CD4-positive, alpha-beta T cell treated with Interleukin-10 for 1 hour (primary cell): Measurements from ENCODE around the gene TAAR8.
A peak's percentile ranks its signal among the peaks of the same experiment; 100 is the strongest.
"Not testable (repeated sequence)": the region's sequence is repeated elsewhere in the genome, so short reads cannot be mapped to it uniquely, and the experiment has no call there.

Experiments used
- DNase-seq: peaks from one replicate; pipeline ENCODE4 v3.0.0-alpha.2; 2020

Gene TAAR8, protein sequence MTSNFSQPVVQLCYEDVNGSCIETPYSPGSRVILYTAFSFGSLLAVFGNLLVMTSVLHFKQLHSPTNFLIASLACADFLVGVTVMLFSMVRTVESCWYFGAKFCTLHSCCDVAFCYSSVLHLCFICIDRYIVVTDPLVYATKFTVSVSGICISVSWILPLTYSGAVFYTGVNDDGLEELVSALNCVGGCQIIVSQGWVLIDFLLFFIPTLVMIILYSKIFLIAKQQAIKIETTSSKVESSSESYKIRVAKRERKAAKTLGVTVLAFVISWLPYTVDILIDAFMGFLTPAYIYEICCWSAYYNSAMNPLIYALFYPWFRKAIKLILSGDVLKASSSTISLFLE

DNA sequence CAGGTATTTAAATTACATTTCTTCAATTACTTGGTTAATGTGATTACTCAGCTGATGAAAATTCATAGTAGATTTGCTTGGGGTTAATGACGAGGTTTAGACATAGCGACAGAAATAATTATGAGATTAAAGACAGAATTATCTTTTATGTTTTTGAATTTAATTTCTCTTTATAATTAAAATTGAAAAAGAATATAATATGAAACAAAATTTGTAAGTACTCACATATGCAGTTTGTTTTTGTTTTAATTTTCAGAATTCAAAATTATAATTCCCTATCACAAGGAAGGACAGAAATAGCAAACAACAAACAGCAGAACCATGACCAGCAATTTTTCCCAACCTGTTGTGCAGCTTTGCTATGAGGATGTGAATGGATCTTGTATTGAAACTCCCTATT lies at the start of gene TAAR8:
TAAR8 (plus strand) TSS at position 301 of the 400 bp plus-strand sequence; CDS start at position 322, 21 bp downstream.
- DNase-seq, result no peak

DNA sequence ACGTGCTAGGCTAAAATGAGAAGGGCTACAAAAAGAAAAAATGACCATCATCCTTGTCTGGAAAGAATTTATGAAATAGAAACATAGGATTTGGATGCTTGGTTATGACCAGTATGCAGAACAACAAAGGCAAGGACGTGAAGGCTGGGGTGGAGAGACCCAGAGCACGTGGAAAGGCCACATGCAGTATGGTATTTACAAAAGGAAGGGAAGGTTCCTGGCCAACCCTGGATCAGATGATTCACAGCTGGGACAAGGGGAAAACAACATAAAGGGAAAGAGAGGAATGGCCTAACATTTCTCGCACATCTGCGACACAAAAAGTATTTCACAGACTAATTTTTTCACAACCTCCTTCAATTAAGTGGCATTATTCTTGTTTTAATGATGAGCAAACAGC lies 47.7 kb upstream of the TAAR8 start:
- DNase-seq, result no peak

GRCh38 chr6:132505158-132505557 lies 47.3 kb upstream of the TAAR8 start:
- no peak for DNase-seq

DNA sequence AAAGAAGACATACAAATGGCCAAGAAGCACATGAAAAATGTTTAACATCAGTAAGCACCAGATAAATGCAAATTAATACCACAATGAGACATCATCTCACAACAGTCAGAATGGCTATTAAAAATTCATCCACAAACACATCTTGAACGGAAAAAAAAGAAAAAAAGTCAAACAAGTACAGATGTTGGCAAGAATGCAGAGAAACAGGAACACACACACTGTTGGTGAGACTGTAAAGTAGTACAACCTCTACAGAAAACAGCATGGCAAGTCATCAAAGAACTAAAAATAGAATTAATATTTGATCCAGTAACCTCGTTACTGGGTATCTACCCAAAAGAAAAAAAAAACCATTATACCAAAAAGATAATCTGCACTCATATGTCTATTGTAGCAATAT lies 46.0 kb upstream of the TAAR8 start:
- DNase-seq, result no peak

DNA sequence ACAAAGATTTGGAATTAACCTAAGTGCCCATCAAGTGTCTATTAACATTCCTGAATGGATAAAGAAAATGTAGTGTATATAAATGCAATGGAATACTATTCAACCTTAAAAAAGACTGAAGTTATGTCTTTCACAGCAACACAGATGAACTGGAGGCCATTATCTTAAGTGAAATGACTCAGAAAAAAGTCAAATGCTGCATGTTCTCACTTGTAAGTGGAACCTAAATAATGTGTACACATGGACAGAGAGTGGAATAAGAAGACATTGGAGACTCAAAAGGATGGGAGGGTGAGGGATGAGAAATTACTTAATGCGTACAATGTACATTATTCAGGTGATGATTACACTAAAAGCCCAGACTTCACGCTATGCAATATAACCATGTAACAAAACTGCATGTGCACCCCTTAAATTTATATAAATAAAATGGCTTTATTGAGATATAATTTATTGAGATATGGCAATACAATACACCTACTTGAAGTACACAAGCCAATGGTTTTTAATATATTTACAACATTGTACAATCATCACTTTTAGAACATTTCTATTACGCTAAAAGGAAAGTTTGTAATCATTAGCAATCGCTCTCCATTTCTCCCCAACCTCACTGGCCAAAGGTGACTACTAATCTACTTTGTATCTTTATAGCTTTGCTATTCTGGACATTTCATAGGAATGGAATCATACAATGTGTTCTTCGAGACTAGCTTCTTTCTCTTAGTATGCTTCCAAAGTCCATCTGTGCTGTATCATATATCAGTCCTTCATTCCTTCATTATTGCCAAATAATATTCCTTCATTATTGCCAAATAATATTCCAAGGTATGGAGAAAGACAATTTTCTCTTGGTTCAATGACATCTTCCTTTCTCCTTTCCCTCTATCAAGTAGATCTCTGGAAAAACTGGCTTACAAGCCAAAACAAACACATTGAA lies 45.3 kb upstream of the TAAR8 start:
- DNase-seq, result no peak

- no peak for DNase-seq
These were observed 41.2 kb upstream of the TAAR8 start for GRCh38 chr6:132511210-132511830.

DNA sequence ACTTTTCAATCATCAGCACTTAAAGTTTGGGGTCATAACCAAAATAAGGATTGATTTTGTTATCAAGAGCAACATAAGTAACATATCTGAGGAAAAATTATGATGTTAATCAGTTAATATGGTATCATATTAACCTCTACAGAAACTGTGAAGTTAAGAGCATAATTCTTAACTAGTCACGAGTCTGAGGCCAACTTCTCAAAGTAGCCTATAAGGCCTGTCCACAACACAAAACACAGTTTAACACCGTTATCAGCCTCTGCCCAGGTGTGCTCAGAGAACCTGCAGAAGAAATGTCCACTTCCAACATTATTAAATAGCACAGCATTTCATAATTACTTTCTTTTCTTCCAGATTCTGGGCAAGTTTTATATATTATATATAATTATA lies 40.6 kb upstream of the TAAR8 start:
- DNase-seq, result no peak

- no peak for DNase-seq
These were observed 40.2 kb upstream of the TAAR8 start for GRCh38 chr6:132512342-132512637.

- peak; percentile 89 for DNase-seq
These were observed 39.5 kb upstream of the TAAR8 start, which contains the start of gene STX7 for GRCh38 chr6:132512638-132513632. Gene STX7, minus strand, starts transcription at chr6:132513116. Its CDS starts 9,586 bp downstream, at chr6:132503530.

DNA sequence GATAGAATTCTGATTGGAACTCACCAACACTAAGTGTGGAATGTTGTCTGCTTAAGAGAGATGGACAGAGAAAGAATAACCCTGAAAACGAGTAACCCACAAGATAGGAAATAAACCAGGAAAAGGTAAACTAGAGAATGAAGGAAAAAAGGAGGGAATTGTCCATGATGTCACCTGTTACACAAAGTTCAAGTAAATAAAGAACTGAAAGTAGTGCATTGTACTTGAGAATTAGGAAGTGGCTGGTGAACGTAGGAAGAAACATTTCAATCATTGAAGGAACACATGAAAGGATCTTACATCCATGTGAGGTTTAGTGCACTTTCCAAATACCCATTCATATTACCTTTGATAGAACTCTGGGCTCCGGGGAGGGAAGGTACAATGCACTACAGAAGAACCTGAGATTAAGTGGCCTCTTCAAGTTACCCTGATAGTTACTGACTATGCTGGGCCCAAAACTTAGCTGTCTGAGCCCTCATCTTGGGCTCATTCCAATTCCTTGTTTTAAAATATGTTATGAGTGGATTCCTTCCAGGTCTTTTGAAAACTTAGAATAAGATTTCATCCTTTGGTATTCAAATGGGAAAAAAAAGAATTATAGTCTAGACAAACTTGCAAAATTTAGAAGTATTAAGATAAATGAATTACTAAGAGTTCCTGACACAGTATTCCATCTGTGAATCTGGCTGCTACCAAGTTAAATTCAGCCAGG lies 38.5 kb upstream of the TAAR8 start:
- no peak for DNase-seq

- DNase-seq, result no peak
These were observed 37.1 kb upstream of the TAAR8 start for GRCh38 chr6:132515386-132515785.

- DNase-seq, result no peak
These were observed 31.5 kb upstream of the TAAR8 start for GRCh38 chr6:132520953-132521352.

- DNase-seq, result no peak
These were observed 27.8 kb upstream of the TAAR8 start for GRCh38 chr6:132524646-132525045.

DNA sequence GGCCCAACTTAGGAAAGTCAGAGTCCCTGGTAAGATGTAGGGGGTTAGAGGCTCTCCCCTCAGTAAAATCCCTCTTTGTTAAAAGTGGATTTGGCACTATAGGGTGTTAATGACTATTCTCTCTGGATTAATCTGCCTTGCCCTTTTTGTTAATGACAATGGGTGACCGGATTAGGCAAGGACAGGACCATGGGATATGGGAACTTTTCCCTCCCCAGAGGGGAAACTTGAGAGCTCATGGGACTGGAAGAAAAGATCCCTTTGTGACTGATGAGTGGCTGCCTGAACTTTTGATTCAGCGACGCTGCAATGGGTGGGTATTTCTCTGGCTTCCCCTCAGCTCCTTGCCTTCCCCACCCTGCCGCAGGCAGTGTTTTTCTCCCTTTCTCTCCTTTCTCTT lies 26.6 kb upstream of the TAAR8 start:
- no peak for DNase-seq

DNA sequence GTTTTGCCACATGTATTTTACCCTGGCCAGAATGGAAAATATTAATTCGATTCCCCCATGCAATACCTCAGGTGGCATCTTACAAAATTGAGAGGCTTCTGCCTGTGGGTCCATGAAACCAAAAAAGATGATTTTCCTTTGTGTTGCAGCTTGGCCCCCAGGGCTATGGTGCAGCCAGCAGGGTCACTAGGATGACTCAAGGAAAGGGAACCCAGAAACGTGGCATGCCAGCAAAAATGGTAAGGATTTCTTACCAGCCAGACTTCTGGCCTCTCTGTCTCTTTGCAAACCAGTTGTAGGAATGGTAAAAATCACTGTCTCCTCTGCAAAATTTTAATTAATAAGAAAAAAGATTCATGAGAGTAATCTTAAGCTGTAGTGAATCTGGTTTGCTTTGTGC lies 26.0 kb upstream of the TAAR8 start:
- no peak for DNase-seq

GRCh38 chr6:132527791-132528190 lies 24.7 kb upstream of the TAAR8 start:
- no peak for DNase-seq

GRCh38 chr6:132530293-132530974 lies 22.0 kb upstream of the TAAR8 start:
- DNase-seq, result peak; percentile 74

DNA sequence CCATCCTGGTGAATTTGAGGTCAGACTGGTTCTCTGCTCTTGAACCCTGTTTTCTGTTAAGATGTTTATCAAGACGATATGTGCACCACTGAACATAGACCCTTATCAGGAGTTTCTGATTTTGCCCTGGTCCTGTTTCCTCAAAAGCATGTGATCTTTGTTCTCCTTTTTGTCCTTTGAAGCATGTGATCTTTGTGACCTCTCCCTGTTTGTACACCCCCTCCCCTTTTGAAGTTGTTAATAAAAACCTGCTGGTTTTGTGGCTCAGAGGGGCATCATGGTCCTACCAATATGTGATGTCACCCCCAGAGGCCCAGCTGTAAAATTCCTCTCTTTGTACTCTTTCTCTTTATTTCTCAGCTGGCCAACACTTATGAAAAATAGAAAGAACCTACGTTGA lies 17.9 kb upstream of the TAAR8 start:
- DNase-seq, result not testable (repeated sequence)

DNA sequence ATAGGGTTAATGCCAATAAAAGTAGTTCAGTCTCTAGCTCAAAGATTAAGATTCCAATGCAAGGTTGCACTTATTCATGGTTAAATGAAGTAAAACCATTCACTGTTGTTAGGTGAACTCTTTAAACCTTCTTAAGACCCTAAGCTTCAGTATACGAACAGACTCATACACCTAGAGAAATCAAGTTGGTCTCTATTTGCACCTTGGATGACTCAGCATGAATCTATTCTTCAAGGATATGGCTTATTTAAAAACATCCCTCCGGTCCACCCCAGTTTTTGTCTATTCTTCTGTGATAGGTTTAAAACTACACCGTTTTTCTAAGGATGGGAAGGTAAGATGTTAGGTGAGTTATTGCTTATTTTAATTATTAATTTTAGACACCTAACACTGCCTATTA lies 15.3 kb upstream of the TAAR8 start:
- DNase-seq, result no peak

- no peak for DNase-seq
These were observed 14.5 kb upstream of the TAAR8 start, which contains the start of gene TAAR9 for GRCh38 chr6:132537977-132538376. Gene TAAR9, plus strand, starts transcription at chr6:132538277. Its CDS starts 13 bp downstream, at chr6:132538290.

- no peak for DNase-seq
These were observed 7.6 kb upstream of the TAAR8 start for GRCh38 chr6:132544826-132545225.
